ENCODE measurements around the gene NUBP2.

The NUBP2 gene

DNA sequence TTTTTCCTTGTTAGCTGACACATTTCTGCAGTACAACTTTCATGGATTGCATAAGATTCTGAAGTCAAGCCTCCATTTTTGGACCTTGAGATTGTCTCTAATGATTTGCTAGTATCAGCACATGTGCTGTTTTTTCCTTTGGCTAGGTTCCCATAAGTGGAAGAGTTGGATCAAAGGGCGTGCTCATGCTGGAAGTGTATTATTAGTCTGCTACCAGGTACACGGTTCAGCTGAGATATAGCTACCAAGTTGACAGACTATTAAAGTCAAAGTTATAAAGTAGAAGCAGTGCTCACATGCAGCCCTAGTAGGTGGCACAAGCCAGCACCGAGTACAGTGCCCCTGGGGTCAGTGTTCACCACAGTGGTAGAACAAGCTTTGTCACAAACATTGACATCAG lies 47.5 kb downstream of the NUBP2 start:
- TF ChIP-seq, protein P1, sequence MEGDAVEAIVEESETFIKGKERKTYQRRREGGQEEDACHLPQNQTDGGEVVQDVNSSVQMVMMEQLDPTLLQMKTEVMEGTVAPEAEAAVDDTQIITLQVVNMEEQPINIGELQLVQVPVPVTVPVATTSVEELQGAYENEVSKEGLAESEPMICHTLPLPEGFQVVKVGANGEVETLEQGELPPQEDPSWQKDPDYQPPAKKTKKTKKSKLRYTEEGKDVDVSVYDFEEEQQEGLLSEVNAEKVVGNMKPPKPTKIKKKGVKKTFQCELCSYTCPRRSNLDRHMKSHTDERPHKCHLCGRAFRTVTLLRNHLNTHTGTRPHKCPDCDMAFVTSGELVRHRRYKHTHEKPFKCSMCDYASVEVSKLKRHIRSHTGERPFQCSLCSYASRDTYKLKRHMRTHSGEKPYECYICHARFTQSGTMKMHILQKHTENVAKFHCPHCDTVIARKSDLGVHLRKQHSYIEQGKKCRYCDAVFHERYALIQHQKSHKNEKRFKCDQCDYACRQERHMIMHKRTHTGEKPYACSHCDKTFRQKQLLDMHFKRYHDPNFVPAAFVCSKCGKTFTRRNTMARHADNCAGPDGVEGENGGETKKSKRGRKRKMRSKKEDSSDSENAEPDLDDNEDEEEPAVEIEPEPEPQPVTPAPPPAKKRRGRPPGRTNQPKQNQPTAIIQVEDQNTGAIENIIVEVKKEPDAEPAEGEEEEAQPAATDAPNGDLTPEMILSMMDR (IDR thresholded peaks at IDR 0.05; ENCODE audit: insufficient read depth, low read depth, low read length, missing control alignments): no peak
- no peak overlapping the region for H3K4me3 ChIP-seq (ENCODE audit: low read length)
- DNase-seq (ENCODE audit: low read depth): peak; percentile 16

DNA sequence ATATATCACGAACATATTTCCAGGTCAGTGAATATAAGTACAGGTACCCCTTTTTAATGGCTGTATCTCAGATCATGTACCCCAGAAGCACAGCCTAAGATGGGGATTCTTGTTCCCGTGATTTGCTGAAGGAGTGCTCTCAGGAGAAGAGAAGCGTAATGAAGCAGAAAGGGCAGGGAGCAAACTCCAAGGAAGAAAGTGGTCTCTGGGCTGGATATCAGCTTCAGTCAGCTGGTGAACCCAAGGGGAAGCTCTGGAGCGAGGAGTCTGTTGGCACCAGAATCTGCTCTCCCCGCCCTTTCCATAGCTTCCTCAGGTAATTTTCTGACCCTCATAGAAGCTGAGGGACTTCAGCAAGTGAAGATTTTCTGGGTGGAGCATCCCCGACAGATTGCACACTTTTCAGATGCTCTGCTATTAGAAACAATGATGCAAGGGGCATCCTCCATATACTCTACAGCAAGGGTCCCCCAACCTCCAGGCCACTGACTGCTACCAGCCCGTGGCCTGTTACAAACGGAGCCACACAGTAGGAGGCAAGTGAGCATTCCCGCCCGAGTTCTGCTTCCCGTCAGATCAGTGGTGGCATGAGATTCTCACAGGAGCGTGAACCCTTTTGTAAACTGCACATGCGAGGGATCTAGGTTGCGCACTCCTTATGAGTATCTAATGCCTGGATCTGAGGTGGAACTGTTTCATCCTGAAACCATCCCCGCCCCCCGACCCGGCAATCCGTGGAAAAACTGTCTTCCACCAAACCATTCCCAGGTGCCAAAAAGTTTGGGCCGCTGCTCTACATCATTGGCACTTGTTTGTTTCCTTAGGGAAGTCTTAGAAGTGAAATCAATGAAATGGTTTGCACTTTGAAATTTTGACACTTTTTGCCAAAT lies 48.7 kb downstream of the NUBP2 start:
- TF ChIP-seq, protein P1 (IDR thresholded peaks at IDR 0.05; ENCODE audit: insufficient read depth, low read depth, low read length, missing control alignments): no peak
- H3K4me3 ChIP-seq (ENCODE audit: low read length): no peak overlapping the region
- DNase-seq (ENCODE audit: low read depth): no peak

DNA sequence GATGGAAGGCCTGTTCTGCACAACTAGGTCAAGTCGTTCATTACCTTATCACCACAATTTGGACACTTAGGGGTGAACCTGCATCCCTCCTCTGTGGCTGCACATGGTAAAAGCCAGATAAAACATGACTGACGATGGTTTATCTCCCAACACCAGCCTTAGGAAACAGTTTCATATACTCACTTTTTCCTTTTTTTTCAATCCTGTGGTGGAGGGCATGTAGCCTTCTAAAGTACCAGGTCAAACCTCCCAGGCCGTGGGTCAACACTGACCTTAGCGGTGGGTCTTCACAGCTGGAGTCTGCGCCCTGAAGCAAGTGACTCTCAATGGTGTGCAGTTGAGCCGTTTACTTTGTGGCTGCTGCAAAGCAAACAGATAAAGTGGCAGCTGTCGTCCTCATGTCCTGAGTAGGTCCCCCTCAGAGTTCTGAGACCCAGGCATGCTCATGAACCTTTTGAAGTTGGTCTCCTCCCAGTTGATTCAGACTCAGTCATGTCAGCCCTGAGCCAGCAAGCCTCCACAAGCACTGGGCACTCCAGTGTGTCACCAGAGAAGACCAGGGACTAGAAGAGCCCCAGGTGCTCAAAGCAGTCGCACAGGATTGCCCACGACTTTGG lies 50.2 kb downstream of the NUBP2 start:
- TF ChIP-seq, protein P1 (IDR thresholded peaks at IDR 0.05; ENCODE audit: insufficient read depth, low read depth, low read length, missing control alignments): no peak
- H3K4me3 ChIP-seq (ENCODE audit: low read length): no peak overlapping the region
- peak; percentile 80 for DNase-seq (ENCODE audit: low read depth)

DNA sequence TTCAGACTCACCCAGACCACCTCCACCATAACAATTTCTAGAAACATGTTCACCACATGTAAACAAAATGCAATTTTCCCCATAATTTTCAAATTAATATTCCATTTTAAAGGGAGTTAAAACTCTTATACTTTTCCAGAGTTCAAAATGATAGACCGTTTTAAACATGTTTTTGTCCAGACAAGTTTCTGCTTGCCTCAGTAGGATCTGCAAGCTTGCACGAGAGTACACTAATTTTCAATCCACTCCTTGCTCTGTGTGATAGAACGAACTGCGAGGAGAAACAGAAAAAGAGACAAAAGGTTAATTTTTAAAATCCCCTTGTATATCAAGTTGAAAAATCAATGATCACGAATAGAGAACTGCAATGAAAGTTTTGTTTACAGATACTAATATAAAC lies 51.3 kb downstream of the NUBP2 start:
- peak; percentile 81 for DNase-seq (ENCODE audit: low read depth)
- TF ChIP-seq, protein P1 (IDR thresholded peaks at IDR 0.05; ENCODE audit: insufficient read depth, low read depth, low read length, missing control alignments): no peak
- H3K4me3 ChIP-seq (ENCODE audit: low read length): no peak overlapping the region
